ENCODE measurements around the gene HAUS8. TPM values are rescaled to one million over a fixed set of nuclear protein-coding genes. Genes with fewer than 3 reads are reported as not detected.

HAUS8 gene
- total RNA-seq, 2 experiments from 2014 or later, result 47.3 to 74.1 TPM

DNA sequence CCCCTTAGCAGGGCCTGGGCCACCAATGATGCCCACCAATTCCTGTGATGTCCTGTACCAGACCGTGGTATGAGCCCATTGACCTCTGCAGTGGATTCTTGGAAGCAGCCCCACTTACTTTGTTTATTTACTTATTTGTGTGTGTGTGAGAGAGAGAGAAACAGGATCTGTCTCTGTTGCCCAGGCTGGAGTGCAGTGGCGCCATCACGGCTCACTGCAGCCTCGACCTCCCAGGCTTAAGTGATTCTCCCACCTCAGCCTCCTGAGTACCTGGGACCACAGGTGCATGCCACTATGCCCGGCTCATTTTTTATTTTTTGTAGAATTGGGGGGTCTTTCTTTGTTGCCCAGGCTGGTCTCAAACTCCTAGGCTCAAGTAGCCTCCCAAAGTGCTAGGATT is 13.3 kb upstream of the HAUS8 start:
- no TSS peak for BruUV-seq (replicated peaks)
- TF ChIP-seq, protein P1, sequence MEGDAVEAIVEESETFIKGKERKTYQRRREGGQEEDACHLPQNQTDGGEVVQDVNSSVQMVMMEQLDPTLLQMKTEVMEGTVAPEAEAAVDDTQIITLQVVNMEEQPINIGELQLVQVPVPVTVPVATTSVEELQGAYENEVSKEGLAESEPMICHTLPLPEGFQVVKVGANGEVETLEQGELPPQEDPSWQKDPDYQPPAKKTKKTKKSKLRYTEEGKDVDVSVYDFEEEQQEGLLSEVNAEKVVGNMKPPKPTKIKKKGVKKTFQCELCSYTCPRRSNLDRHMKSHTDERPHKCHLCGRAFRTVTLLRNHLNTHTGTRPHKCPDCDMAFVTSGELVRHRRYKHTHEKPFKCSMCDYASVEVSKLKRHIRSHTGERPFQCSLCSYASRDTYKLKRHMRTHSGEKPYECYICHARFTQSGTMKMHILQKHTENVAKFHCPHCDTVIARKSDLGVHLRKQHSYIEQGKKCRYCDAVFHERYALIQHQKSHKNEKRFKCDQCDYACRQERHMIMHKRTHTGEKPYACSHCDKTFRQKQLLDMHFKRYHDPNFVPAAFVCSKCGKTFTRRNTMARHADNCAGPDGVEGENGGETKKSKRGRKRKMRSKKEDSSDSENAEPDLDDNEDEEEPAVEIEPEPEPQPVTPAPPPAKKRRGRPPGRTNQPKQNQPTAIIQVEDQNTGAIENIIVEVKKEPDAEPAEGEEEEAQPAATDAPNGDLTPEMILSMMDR (conservative IDR thresholded peaks at IDR 0.05; ENCODE audit: low read length), result no peak
- DNase-seq (ENCODE audit: low spot score), result no peak
- H3K4me3 ChIP-seq (ENCODE audit: low read depth, low read length, poor library complexity, severe bottlenecking), result no peak overlapping the region
- POLR2A ChIA-PET, result no interaction called here
- no peaks in the 10 kb centered on the region for H3K9me2 ChIP-seq (ENCODE audit: insufficient read depth, low read length)
- peaks cover 7% of the 10 kb centered on the region for H3K4me1 ChIP-seq (ENCODE audit: insufficient read depth, low read length, poor library complexity, severe bottlenecking)
- no peak overlapping the region for H3K27ac ChIP-seq (ENCODE audit: low read depth, low read length, poor library complexity, severe bottlenecking)
- H3K36me3 ChIP-seq (ENCODE audit: insufficient read depth, low read length), result peaks cover 31% of the 10 kb centered on the region
- H4K20me1 ChIP-seq (ENCODE audit: insufficient read depth, low read length), result no peaks in the 10 kb centered on the region
- H2AFZ ChIP-seq (ENCODE audit: low read length), result no peak overlapping the region
- peaks cover 86% of the 10 kb centered on the region for H3K79me2 ChIP-seq (ENCODE audit: insufficient read depth, low read depth, low read length)
- intact Hi-C loops (cut with micrococcal nuclease; ENCODE audit: unreplicated experiment), result no loop called here
- H3K4me2 ChIP-seq (ENCODE audit: low read length), result no peak overlapping the region
- no peaks in the 10 kb centered on the region for H3K9me3 ChIP-seq (ENCODE audit: low read length)
- CTCF ChIA-PET (ENCODE audit: unreplicated experiment), result no interaction called here

DNA sequence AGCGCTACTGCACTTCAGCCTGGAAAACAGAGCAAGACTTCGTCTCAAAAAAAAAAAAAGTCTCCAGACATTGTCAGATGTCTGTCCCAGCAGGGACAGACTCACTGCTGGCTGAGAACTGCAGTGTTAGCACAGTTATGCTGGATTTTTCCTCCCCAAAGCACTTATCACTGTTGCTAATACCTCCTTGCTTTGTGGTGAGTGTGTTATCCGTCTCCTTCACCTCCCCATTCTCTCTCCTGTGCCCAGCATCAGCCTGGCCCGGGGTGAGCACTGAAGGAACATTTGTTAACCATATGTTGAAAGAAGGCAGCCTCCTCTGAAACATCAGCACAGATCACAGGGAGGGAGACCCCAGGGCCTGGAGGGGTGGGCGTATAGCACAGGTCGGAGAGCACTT is 11.6 kb upstream of the HAUS8 start:
- no peak for DNase-seq (ENCODE audit: low spot score)
- Histone ChIP-seq H3K4me1 (ENCODE audit: insufficient read depth, low read length, poor library complexity, severe bottlenecking) (peaks cover 15% of the 10 kb centered on the region), H3K4me2 (ENCODE audit: low read length) (no peak overlapping the region), H3K4me3 (ENCODE audit: low read depth, low read length, poor library complexity, severe bottlenecking) (no peak overlapping the region), H3K9me2 (ENCODE audit: insufficient read depth, low read length) (no peaks in the 10 kb centered on the region), H4K20me1 (ENCODE audit: insufficient read depth, low read length) (no peaks in the 10 kb centered on the region; the same call in 1 of the 2 replicates), H3K9me3 (ENCODE audit: low read length) (no peaks in the 10 kb centered on the region), H3K79me2 (ENCODE audit: insufficient read depth, low read depth, low read length) (peaks cover 86% of the 10 kb centered on the region), H3K36me3 (ENCODE audit: insufficient read depth, low read length) (peaks cover 40% of the 10 kb centered on the region), H2AFZ (ENCODE audit: low read length) (no peak overlapping the region), H3K27ac (ENCODE audit: low read depth, low read length, poor library complexity, severe bottlenecking) (no peak overlapping the region)
- BruUV-seq (replicated peaks), result no TSS peak
- ChIA-PET CTCF (ENCODE audit: unreplicated experiment) (no interaction called here), POLR2A (no interaction called here)
- no peak for TF ChIP-seq EZH2phosphoT487 (IDR thresholded peaks at IDR 0.05; ENCODE audit: borderline replicate concordance, low read depth, low read length)
- TF ChIP-seq, protein P1 (conservative IDR thresholded peaks at IDR 0.05; ENCODE audit: low read length), result no peak
- intact Hi-C loops (cut with micrococcal nuclease; ENCODE audit: unreplicated experiment), result no loop called here

DNA sequence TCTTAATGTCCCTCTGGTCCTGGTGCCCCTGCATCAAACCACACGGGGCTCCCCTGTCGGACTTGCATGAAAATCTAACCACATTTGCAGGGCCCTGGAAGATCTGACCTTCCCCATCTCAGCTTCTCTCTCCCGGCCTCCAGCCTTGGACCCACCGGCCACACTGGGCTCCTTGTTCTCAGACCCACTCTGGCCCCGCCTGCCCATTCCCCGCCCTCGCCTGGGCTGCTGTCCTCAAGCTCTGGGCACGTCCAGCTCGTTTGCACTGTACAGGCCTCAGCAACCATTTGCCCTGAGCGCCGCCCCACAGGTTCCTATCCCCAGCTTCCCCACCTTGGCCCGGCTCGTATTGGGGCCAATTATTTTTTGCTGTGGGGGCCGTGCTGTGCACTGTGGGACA is 10.9 kb upstream of the HAUS8 start:
- Histone ChIP-seq H3K4me3 (ENCODE audit: low read depth, low read length, poor library complexity, severe bottlenecking) (no peak overlapping the region), H3K9me3 (ENCODE audit: low read length) (no peaks in the 10 kb centered on the region), H3K79me2 (ENCODE audit: insufficient read depth, low read depth, low read length) (peaks cover 86% of the 10 kb centered on the region), H2AFZ (ENCODE audit: low read length) (no peak overlapping the region), H3K36me3 (ENCODE audit: insufficient read depth, low read length) (peaks cover 41% of the 10 kb centered on the region), H3K27ac (ENCODE audit: low read depth, low read length, poor library complexity, severe bottlenecking) (no peak overlapping the region), H3K4me2 (ENCODE audit: low read length) (no peak overlapping the region), H3K9me2 (ENCODE audit: insufficient read depth, low read length) (no peaks in the 10 kb centered on the region), H4K20me1 (ENCODE audit: insufficient read depth, low read length) (no peaks in the 10 kb centered on the region; the same call in 1 of the 2 replicates), H3K4me1 (ENCODE audit: insufficient read depth, low read length, poor library complexity, severe bottlenecking) (peaks cover 15% of the 10 kb centered on the region)
- POLR2A ChIA-PET, result no interaction called here
- intact Hi-C loops (cut with micrococcal nuclease; ENCODE audit: unreplicated experiment), result no loop called here
- no TSS peak for BruUV-seq (replicated peaks)
- no peak for DNase-seq (ENCODE audit: low spot score)
- TF ChIP-seq, protein P1 (conservative IDR thresholded peaks at IDR 0.05; ENCODE audit: low read length), result no peak
- no peak for TF ChIP-seq EZH2phosphoT487 (IDR thresholded peaks at IDR 0.05; ENCODE audit: borderline replicate concordance, low read depth, low read length)
- CTCF ChIA-PET (ENCODE audit: unreplicated experiment), result no interaction called here
